SH-SY5Y (cell line): ENCODE data around the gene RNF222.

ENCODE experiments used
- GATA2 ChIP-seq: IDR thresholded peaks from 2 replicates; pipeline ENCODE4 v1.6.1; 2011; ENCODE audit warnings: mild to moderate bottlenecking, low read depth, low read length
- GATA3 ChIP-seq: IDR thresholded peaks from 2 replicates; pipeline ENCODE4 v1.6.1; 2011; ENCODE audit warnings: low read depth, mild to moderate bottlenecking, low read length, moderate library complexity

DNA sequence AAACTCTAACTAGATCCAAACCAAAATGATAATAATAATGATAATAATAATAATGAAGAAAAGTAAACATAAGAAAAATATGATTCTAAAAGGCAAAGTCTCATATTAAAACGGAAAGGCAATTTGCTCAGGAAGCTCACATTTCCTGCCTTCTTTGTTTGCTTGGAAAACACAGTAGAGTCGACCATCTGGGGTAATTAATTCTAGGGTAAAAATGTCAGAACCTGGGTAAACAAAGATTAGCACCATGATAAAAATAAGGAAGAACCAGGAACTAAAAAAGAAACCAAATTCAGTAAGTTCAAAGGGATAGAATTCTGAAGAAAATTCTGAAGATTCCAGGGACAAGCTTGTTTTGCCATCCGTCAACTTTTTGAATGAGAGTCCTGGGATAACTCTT is 37.4 kb downstream of the RNF222 start:
- no peak for TF ChIP-seq GATA2
- no peak for TF ChIP-seq GATA3
